Esophagus squamous epithelium (tissue), 5 donors: ENCODE measurements around the gene IGFBP1. TPM values are rescaled to one million over a fixed set of nuclear protein-coding genes. Genes with fewer than 3 reads are reported as not detected.

ENCODE experiments used
- DNase-seq: peaks from one replicate; lab custom pipeline; 2025; lab: John Stamatoyannopoulos, UW
- H3K27ac ChIP-seq, 4 donors: fragments of 200-600 bp; sonication (generic); one replicate each; pipeline ENCODE4 v1.5.1; 2016 to 2019; ENCODE audit warnings: mild to moderate bottlenecking in 1 of 4
- H3K27me3 ChIP-seq, 4 donors: fragments of 200-600 bp; sonication (generic); 1 replicate in 3 of 4; 2 replicates in 1 of 4; pipeline versions ENCODE4 v1.5.1 to v1.6.0; 2017 to 2021; ENCODE audit warnings: antibody characterized with exemption in 1 of 4
- H3K36me3 ChIP-seq, 3 donors: fragments of 200-600 bp; sonication (generic); one replicate each; pipeline ENCODE4 v1.5.1; 2016 to 2019
- H3K4me1 ChIP-seq, 3 donors: fragments of 200-600 bp; sonication (generic); one replicate each; pipeline ENCODE4 v1.5.1; 2017 to 2019
- H3K4me3 ChIP-seq, 4 donors: fragments of 200-600 bp; sonication (generic); 1 replicate in 3 of 4; 2 replicates in 1 of 4; pipeline ENCODE4 v1.5.1; 2016 to 2019; ENCODE audit warnings: mild to moderate bottlenecking in 2 of 4, moderate library complexity in 1 of 4
- H3K9me3 ChIP-seq, 3 donors: fragments of 200-600 bp; sonication (generic); one replicate each; pipeline ENCODE4 v1.5.1; 2016 to 2019
- POLR2A ChIP-seq, 4 donors: fragments of 450-650 bp; IDR thresholded peaks; one replicate each; pipeline ENCODE4 v1.6.1; 2017; ENCODE audit warnings: antibody characterized with exemption in 4 of 4, mild to moderate bottlenecking in 4 of 4, moderate library complexity in 3 of 4
- WGBS, 2 donors: methylation state at CpG; one replicate each; pipeline ENCODE4 v1.1.5; 2018; 5-methylcytosine and 5-hydroxymethylcytosine counted together
- intact Hi-C: fragments of 100-400 bp; cut with DNase I; formaldehyde crosslinking; loops from one replicate; pipeline ENCODE4 v1.15.0; 2022
- total RNA-seq, 4 donors: library from RNA; depleted of rRNA; stranded (reverse); fragments of >200 nt; gene quantifications; one replicate each; pipeline ENCODE4 v1.1.0, GENCODE V29; 2016
- TF ChIP-seq, protein P1 (sequence below), 6 experiments: fragments of 450-650 bp in 4 of 6; fragments of 200-600 bp in 2 of 6; sonication (generic) in 2 of 6; IDR thresholded peaks; one replicate each; pipeline ENCODE4 v1.5.1; 2016 to 2019; ENCODE audit warnings: antibody characterized with exemption in 6 of 6, mild to moderate bottlenecking in 4 of 6, moderate library complexity in 4 of 6
- donor health status: DM: yes; HTN: yes; CAD: no.

The IGFBP1 gene
- total RNA-seq, 4 donors from 2014 or later: not detected

DNA sequence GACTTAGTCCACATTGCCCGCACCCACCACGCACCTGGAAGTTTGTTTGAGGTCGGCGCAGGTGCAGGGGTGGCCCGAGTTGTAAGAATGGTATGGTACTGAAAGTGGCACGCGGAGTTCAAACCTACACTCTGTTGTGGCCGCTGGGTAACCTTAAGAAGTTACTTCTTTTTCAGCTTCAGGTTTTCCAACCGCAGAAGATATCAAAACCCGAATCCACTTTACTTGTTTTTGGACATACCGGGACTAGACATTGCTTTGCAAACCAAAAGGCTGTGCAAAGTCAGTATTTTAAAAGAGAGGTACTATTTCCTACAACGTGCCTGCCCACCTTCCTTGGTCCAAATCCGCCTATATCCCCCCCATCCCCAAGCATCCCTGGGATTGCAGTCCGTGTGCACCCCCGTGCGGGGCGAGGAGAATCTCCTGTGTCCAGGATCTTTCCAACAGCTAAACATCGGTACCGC lies 31.7 kb downstream of the IGFBP1 start:
- intact Hi-C loops: loop anchor here (5.0 to 10.0 kb wide), 3 partner anchors 1167 to 1335 kb away; no protein-coding TSS in a partner anchor
- Histone ChIP-seq H3K9me3 (no peaks in the 10 kb centered on the region), H3K27ac (peak overlapping the region in 2 of 4 donors; percentile 13 to 56), H3K4me1 (peaks cover 22 to 58% (median 27%) of the 10 kb centered on the region in 3 donors), H3K36me3 (no peaks in the 10 kb centered on the region), H3K4me3 (peak overlapping the region; percentile 31 to 71 (median 46)), H3K27me3 (peaks cover 0 to 84% (median 12%) of the 10 kb centered on the region in 4 donors)
- TF ChIP-seq POLR2A (IDR thresholded peaks at IDR 0.05): no peak
- TF ChIP-seq, protein P1, sequence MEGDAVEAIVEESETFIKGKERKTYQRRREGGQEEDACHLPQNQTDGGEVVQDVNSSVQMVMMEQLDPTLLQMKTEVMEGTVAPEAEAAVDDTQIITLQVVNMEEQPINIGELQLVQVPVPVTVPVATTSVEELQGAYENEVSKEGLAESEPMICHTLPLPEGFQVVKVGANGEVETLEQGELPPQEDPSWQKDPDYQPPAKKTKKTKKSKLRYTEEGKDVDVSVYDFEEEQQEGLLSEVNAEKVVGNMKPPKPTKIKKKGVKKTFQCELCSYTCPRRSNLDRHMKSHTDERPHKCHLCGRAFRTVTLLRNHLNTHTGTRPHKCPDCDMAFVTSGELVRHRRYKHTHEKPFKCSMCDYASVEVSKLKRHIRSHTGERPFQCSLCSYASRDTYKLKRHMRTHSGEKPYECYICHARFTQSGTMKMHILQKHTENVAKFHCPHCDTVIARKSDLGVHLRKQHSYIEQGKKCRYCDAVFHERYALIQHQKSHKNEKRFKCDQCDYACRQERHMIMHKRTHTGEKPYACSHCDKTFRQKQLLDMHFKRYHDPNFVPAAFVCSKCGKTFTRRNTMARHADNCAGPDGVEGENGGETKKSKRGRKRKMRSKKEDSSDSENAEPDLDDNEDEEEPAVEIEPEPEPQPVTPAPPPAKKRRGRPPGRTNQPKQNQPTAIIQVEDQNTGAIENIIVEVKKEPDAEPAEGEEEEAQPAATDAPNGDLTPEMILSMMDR (IDR thresholded peaks at IDR 0.05): no peak
- 4 to 6% methylated on average over 14 to 17 of the region's 19 CpGs for WGBS, 2 donors
- DNase-seq: no peak

- 1 to 7% methylated on average over 3 to 23 of the region's 111 CpGs for WGBS, 2 donors
- Histone ChIP-seq H3K4me1 (peaks cover 22 to 58% (median 27%) of the 10 kb centered on the region in 3 donors), H3K27me3 (peaks cover 0 to 87% (median 12%) of the 10 kb centered on the region in 4 donors), H3K36me3 (no peaks in the 10 kb centered on the region), H3K27ac (peak within 1 kb of the TSS; percentile 16 to 56 (median 42)), H3K9me3 (no peaks in the 10 kb centered on the region), H3K4me3 (peak within 1 kb of the TSS; percentile 31 to 71 (median 46))
- intact Hi-C loops: loop anchor here (5.0 kb wide), 1 partner anchor 1167 kb away; no protein-coding TSS in a partner anchor
- no peak for DNase-seq
- TF ChIP-seq POLR2A (IDR thresholded peaks at IDR 0.05): peak in 1 of 4 donors; percentile 8
- TF ChIP-seq, protein P1 (IDR thresholded peaks at IDR 0.05): no peak
These were observed 32.5 kb downstream of the IGFBP1 start, which contains the start of gene IGFBP3 for GRCh38 chr7:45920502-45921380. Gene IGFBP3, minus strand, starts transcription at chr7:45921272. Its CDS starts 132 bp downstream, at chr7:45921140.

GRCh38 chr7:45921381-45921698 lies 33.1 kb downstream of the IGFBP1 start:
- Histone ChIP-seq H3K27ac (peak overlapping the region; percentile 16 to 56 (median 42)), H3K27me3 (peaks cover 0 to 81% (median 12%) of the 10 kb centered on the region in 4 donors), H3K9me3 (no peaks in the 10 kb centered on the region), H3K4me1 (peaks cover 22 to 58% (median 27%) of the 10 kb centered on the region in 3 donors), H3K36me3 (no peaks in the 10 kb centered on the region), H3K4me3 (peak overlapping the region; percentile 31 to 71 (median 46))
- intact Hi-C loops: loop anchor here (5.0 kb wide), 1 partner anchor 1166 kb away; no protein-coding TSS in a partner anchor
- TF ChIP-seq POLR2A (IDR thresholded peaks at IDR 0.05): no peak
- TF ChIP-seq, protein P1 (IDR thresholded peaks at IDR 0.05): no peak
- DNase-seq: no peak
- 1% methylated on average over 10 of the region's 31 CpGs; no CpG with 5 or more reads in 1 of the 2 donors for WGBS, 2 donors

DNA sequence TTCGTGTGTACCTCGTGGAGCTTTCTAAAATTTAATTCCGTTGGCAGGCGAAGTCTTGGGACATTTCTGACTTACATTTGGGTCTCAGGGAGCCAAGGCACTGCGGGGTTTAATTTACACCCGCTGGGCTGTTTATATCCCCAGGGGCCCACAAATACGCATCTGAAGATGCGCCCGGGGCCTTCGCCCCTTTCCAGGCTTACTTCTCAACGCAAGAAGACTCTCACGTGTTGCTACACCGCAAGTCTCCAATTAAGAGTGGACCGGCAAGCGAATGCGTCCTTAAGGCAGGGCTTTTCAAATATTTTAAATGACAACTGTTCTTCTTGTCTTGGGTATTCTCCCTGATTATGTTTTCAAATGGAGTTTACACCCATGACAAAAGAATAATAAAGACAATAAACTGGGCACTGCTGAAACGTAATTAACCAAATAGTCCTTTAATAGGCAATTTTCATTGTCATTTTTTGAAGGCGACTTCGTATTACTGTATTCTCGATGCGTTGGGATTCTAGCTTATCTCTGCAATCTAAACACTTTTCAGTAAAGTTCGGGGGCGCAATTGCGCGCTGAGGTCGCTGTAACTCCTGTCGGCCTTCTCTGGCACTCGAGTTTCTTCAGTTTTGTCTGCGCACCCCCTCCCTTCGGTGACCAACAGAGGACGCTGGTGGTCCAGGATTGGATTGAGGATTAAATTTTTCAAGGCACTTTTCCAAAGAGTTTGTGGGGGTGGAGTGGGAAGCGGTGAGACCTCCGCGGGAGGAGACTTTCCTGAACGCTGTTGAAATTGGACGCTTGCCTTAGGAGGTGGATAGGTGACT lies 33.6 kb downstream of the IGFBP1 start:
- Histone ChIP-seq H3K27me3 (peaks cover 0 to 80% (median 12%) of the 10 kb centered on the region in 4 donors), H3K4me1 (peaks cover 22 to 58% (median 27%) of the 10 kb centered on the region in 3 donors), H3K9me3 (no peaks in the 10 kb centered on the region), H3K27ac (peak overlapping the region in 2 of 4 donors; percentile 16 to 56), H3K4me3 (peak overlapping the region; percentile 31 to 71 (median 46)), H3K36me3 (no peaks in the 10 kb centered on the region)
- no peak for DNase-seq
- no peak for TF ChIP-seq POLR2A (IDR thresholded peaks at IDR 0.05)
- TF ChIP-seq, protein P1 (IDR thresholded peaks at IDR 0.05): peak; percentile 43 to 83 (median 57)
- 5 to 7% methylated on average over 30 to 34 of the region's 36 CpGs for WGBS, 2 donors
- intact Hi-C loops: loop anchor here (5.0 kb wide), 1 partner anchor 1165 kb away; no protein-coding TSS in a partner anchor
